ENCODE results near the gene TBX21. TPM values are rescaled to one million over a fixed set of nuclear protein-coding genes. Genes with fewer than 3 reads are reported as not detected.

TBX21 gene
- total RNA-seq, 1 experiment from 2014 or later: 0.15 TPM

- Mint-ChIP-seq H3K27ac (no peak overlapping the region), H3K4me3 (no peak overlapping the region), H3K9me3 (no peaks in the 10 kb centered on the region), H3K36me3 (no peaks in the 10 kb centered on the region), H3K4me1 (peaks cover 13% of the 10 kb centered on the region), H3K27me3 (ENCODE audit: low read depth) (peaks cover 40% of the 10 kb centered on the region)
- POLR2A ChIA-PET: no interaction called here
- ATAC-seq: no peak
- CTCF ChIA-PET: interaction anchor here (0.5 to 3.5 kb wide), 3 partner anchors 15 to 62 kb away, joined by 3 to 29 read pairs (median 5); partner anchors contain the start of gene TBX21
- TF ChIP-seq ZNF263 (CRISPR knock-in tag; IDR thresholded peaks at IDR 0.05; ENCODE audit: low read depth) (no peak), ERG (CRISPR knock-in tag; IDR thresholded peaks at IDR 0.05) (no peak), GTF2I (CRISPR knock-in tag; conservative IDR thresholded peaks at IDR 0.05) (no peak), AR (CRISPR knock-in tag; IDR thresholded peaks at IDR 0.05) (no peak), SMAD4 (CRISPR knock-in tag; IDR thresholded peaks at IDR 0.05) (no peak), FOXJ3 (CRISPR knock-in tag; IDR thresholded peaks at IDR 0.05; ENCODE audit: borderline replicate concordance) (no peak), ATF3 (CRISPR knock-in tag; conservative IDR thresholded peaks at IDR 0.05) (no peak), AFF4 (CRISPR knock-in tag; IDR thresholded peaks at IDR 0.05; ENCODE audit: borderline replicate concordance) (no peak), USF1 (CRISPR knock-in tag; IDR thresholded peaks at IDR 0.05) (no peak), CDX4 (CRISPR knock-in tag; IDR thresholded peaks at IDR 0.05; ENCODE audit: borderline replicate concordance) (no peak), E2F5 (CRISPR knock-in tag; IDR thresholded peaks at IDR 0.05) (no peak), ZMAT4 (CRISPR knock-in tag; IDR thresholded peaks at IDR 0.05) (no peak), ZNF396 (CRISPR knock-in tag; IDR thresholded peaks at IDR 0.05; ENCODE audit: borderline replicate concordance) (no peak)
- DNase-seq (ENCODE audit: low spot score): no peak
Observed at GRCh38 chr17:47712330-47713023, 20.6 kb upstream of the TBX21 start.
